Measurements from ENCODE around the gene UBE3C.

DNA sequence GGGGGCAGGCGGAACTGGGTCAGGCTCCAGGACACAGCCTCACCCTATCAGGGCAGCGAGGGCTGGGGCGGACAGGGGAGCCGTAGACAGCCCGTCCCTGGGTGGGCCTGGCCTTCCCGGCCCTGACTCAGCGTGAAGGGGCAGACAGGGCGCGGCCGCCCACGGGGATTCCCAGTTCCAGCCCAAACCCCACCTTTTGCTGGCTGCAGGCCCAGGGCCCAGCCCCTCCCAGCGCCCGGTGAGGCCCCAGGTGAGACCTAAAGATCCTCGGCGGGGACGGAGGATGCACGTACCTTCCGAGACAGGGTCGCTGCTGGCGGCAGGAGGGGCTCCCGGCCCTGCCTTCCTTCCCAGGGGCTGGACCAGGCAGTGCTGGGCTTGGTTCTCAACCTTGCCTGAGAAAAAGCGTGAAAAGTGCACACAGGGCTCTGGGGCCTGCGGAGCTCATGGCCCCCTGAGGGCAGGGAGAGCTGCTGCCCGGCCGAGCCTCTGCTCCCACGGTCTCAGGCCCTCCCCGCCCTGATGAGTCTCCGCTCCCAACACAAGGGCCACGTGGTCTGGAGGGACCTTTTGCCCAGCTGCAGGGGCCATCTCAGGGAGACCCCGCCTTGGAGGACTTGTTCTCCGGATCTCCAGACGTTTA, 154.2 kb downstream of the UBE3C start:
- TF ChIP-seq CTCF (IDR thresholded peaks at IDR 0.05) = no peak
- TF ChIP-seq POLR2A (IDR thresholded peaks at IDR 0.05) = no peak
